Pancreas (tissue), 10 donors: ENCODE measurements around the gene TNRC6C. TPM values are rescaled to one million over a fixed set of nuclear protein-coding genes. Genes with fewer than 3 reads are reported as not detected.

ENCODE experiments used
- ATAC-seq, 4 donors: fragments of 200-7000 bp; cut with Tn5 transposase; one replicate each; pipeline versions ENCODE4 v1.8.0 to v1.9.1; 2020; ENCODE audit warnings: mild to moderate bottlenecking in 4 of 4, moderate library complexity in 4 of 4
- DNase-seq, 6 donors: peaks; one replicate each; pipeline ENCODE4 v3.0.0-alpha.2; 2020
- FAIRE-seq: peaks from 2 replicates; lab custom pipeline; 2012; peaks lifted over from hg19 to GRCh38; lab: Jason Lieb, UNC
- H3K27ac ChIP-seq, 4 donors: fragments of 200-600 bp; sonication (generic); 1 replicate in 3 of 4; 2 replicates in 1 of 4; pipeline versions ENCODE4 v1.5.0 to v1.8.0; 2020
- H3K27me3 ChIP-seq, 4 donors: fragments of 200-600 bp; one replicate each; pipeline ENCODE4 v1.8.0; 2021
- H3K36me3 ChIP-seq, 3 donors: fragments of 200-600 bp; sonication (generic) in 1 of 3; one replicate each; pipeline versions ENCODE4 v1.5.0 to v1.8.0; 2020 to 2021
- H3K4me1 ChIP-seq, 3 donors: fragments of 200-600 bp; one replicate each; pipeline ENCODE4 v1.8.0; 2021
- H3K4me3 ChIP-seq, 4 donors: fragments of 200-600 bp; sonication (generic) in 2 of 4; one replicate each; pipeline versions ENCODE4 v1.5.0 to v1.8.0; 2020 to 2021
- H3K9me3 ChIP-seq, 4 donors: fragments of 200-600 bp; one replicate each; pipeline ENCODE4 v1.8.0; 2021
- CTCF ChIP-seq, 4 donors: fragments of 200-600 bp; sonication (generic) in 3 of 4; IDR thresholded peaks; one replicate each; pipeline versions ENCODE4 v1.5.0 to v1.8.0; 2021; ENCODE audit warnings: antibody characterized with exemption in 4 of 4
- WGBS, 2 donors: extraction: QIAGEN DNeasy Blood & Tissue Kit; methylation state at CpG; one replicate each; pipeline ENCODE4 v1.1.7; 2013; 5-methylcytosine and 5-hydroxymethylcytosine counted together
- intact Hi-C, 3 donors: fragments of 100-400 bp; cut with DNase I; formaldehyde crosslinking; loops; one replicate each; pipeline versions ENCODE4 v1.11.1 to v1.14.2; 2022
- polyA plus RNA-seq, 2 donors: library from polyadenylated mRNA; stranded (reverse); fragments of 200-250 nt; gene quantifications; one replicate each; pipeline ENCODE4 v1.2.3, GENCODE V29; 2013
- total RNA-seq, 6 donors: library from RNA; stranded (reverse); fragmentation: NEBNext Ultra II Directional in 4 of 6; extraction: Animal tissue kit (Norgen Biotek cat#: 25700) in 4 of 6; gene quantifications; one replicate each; pipeline versions ENCODE4 v1.2.1 to v1.2.4, GENCODE V29; 2021 to 2023
- donor health status: healthy with polysubstance abuse.
- donor health status: DM: no; HTN: no; CAD: no; lungs with moderate emphysema.
- donor health status: DM: no; HTN: no; CAD: no.
- donor health status: control.
- donor health status: control.
- donor health status: Bipolar disorder and iron deficiency.
- donor health status: DM: yes; HTN: yes; CAD: no.
- donor health status: DM: no; HTN: no; CAD: no.
- donor health status: DM: no; HTN: no; CAD: no.
- donor health status: DM: yes; HTN: yes; CAD: no.

Gene TNRC6C
- total and polyA plus RNA-seq, 8 donors, result 4.0 to 15.5 (median 7.7) TPM

- H3K36me3 ChIP-seq, result no peaks in the 10 kb centered on the region
- H3K4me3 ChIP-seq, result no peak overlapping the region
- no peaks in the 10 kb centered on the region for H3K9me3 ChIP-seq
- no peak for FAIRE-seq
- H3K27ac ChIP-seq, result no peak overlapping the region
- H3K27me3 ChIP-seq, result no peaks in the 10 kb centered on the region
- 93 to 98% methylated on average over 4 of the region's 4 CpGs for WGBS, 2 donors
- TF ChIP-seq CTCF (IDR thresholded peaks at IDR 0.05), result no peak
- intact Hi-C loops, result loop anchor here in 1 of 3 donors (10.0 kb wide), 1 partner anchor 77 kb away; no protein-coding TSS in a partner anchor
- no peak for ATAC-seq
- no peak for DNase-seq
- H3K4me1 ChIP-seq, result peaks cover 0 to 7% (median 0%) of the 10 kb centered on the region in 3 donors
These were observed 43.7 kb downstream of the TNRC6C start for GRCh38 chr17:78002166-78002565.

DNA sequence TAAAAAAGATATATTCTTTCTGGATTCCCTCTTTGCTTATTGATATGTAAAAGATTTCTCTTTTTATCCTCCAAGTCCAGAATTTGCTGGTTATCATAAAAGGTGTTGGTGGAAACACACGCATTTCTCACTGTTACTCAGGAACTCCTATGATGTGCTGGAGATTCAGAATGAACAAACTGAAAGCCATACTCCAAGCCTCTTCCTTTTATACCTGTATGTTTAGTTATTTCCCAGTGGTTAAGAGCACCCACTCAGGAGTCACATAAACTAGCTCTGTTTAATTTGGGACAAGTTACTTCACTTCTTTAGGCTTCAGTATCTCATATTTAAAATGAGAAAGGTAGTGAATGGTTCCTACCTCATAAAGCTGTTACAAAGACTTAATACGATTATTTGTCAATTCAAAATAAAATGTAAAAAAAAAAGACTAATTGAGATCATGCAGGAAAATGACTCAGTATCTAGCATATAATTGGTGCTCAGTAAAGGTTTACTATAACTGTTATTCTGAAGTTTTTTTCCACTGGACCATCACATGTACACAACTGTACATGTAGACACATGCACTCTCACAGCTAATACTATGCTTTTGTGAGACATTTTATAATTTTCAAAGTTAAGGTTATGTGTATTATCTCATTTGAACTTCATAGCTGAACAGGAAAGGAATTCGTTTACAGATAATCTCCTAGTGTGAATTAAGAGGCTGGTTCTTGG lies 47.1 kb downstream of the TNRC6C start:
- intact Hi-C loops, result loop anchor here in 1 of 3 donors (10.0 kb wide), 1 partner anchor 81 kb away; no protein-coding TSS in a partner anchor
- FAIRE-seq, result no peak
- H3K36me3 ChIP-seq, result no peaks in the 10 kb centered on the region
- peaks cover 0 to 4% (median 0%) of the 10 kb centered on the region in 3 donors for H3K4me1 ChIP-seq
- DNase-seq, result no peak
- no peaks in the 10 kb centered on the region for H3K27me3 ChIP-seq
- H3K27ac ChIP-seq, result no peak overlapping the region
- no peak for TF ChIP-seq CTCF (IDR thresholded peaks at IDR 0.05)
- H3K9me3 ChIP-seq, result no peaks in the 10 kb centered on the region
- no peak for ATAC-seq
- WGBS, 2 donors, result 79 to 84% methylated on average over 3 of the region's 3 CpGs
- H3K4me3 ChIP-seq, result no peak overlapping the region

GRCh38 chr17:78006338-78006737 lies 47.8 kb downstream of the TNRC6C start:
- no peak for TF ChIP-seq CTCF (IDR thresholded peaks at IDR 0.05)
- intact Hi-C loops, result loop anchor here in 1 of 3 donors (10.0 kb wide), 1 partner anchor 82 kb away; no protein-coding TSS in a partner anchor
- peaks cover 0 to 3% (median 0%) of the 10 kb centered on the region in 3 donors for H3K4me1 ChIP-seq
- no peaks in the 10 kb centered on the region for H3K36me3 ChIP-seq
- FAIRE-seq, result no peak
- H3K27me3 ChIP-seq, result no peaks in the 10 kb centered on the region
- H3K27ac ChIP-seq, result no peak overlapping the region
- H3K4me3 ChIP-seq, result no peak overlapping the region
- no peak for DNase-seq
- H3K9me3 ChIP-seq, result no peaks in the 10 kb centered on the region
- no peak for ATAC-seq

- Histone ChIP-seq H3K4me3 (no peak overlapping the region), H3K27ac (no peak overlapping the region), H3K9me3 (no peaks in the 10 kb centered on the region), H3K4me1 (no peaks in the 10 kb centered on the region), H3K27me3 (no peaks in the 10 kb centered on the region), H3K36me3 (no peaks in the 10 kb centered on the region)
- 92 to 95% methylated on average over 2 of the region's 2 CpGs for WGBS, 2 donors
- ATAC-seq (no peak), FAIRE-seq (peak; percentile 53), DNase-seq (no peak)
- intact Hi-C loops, result loop anchor here in 1 of 3 donors (10.0 kb wide), 1 partner anchor 83 kb away; no protein-coding TSS in a partner anchor
- no peak for TF ChIP-seq CTCF (IDR thresholded peaks at IDR 0.05)
These were observed 49.1 kb downstream of the TNRC6C start for GRCh38 chr17:78007647-78008046.

DNA sequence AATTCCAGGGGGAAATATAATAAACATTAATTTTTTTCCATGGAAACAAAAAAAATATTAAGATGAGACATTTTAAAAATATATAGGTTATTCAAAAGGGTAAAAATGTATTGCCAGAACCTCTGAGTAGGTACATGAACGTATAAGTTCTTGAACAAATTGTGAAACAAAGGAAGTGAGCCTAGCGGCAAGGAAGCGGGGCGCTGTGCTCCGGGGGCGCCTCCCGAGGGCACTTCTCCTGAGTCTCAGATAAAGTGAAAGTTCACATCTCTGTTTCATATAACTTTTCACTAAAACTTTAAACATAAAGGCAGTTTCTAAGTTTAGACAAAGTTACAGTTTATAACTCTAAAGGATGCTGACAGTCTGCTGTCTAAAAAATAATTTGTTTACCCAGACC lies 52.3 kb downstream of the TNRC6C start:
- H3K9me3 ChIP-seq, result no peaks in the 10 kb centered on the region
- 87 to 94% methylated on average over 7 of the region's 7 CpGs for WGBS, 2 donors
- intact Hi-C loops, result loop anchor here in 2 of 3 donors (5.0 to 10.0 kb wide), 2 partner anchors 466 to 468 kb away; no protein-coding TSS in a partner anchor
- no peak for FAIRE-seq
- TF ChIP-seq CTCF (IDR thresholded peaks at IDR 0.05), result no peak
- ATAC-seq, result no peak
- no peak for DNase-seq
- H3K36me3 ChIP-seq, result no peaks in the 10 kb centered on the region
- H3K27ac ChIP-seq, result no peak overlapping the region
- no peak overlapping the region for H3K4me3 ChIP-seq
- H3K27me3 ChIP-seq, result no peaks in the 10 kb centered on the region
- H3K4me1 ChIP-seq, result no peaks in the 10 kb centered on the region
